Activated CD4-positive, alpha-beta memory T cell treated with anti-CD3 and anti-CD28 coated beads, Interleukin-2, amount 10 ng/mL, durations not matched to agents 7 days and 5 days (primary cell): ENCODE measurements around the gene MITF. TPM values are rescaled to one million over a fixed set of nuclear protein-coding genes. Genes with fewer than 3 reads are reported as not detected.

Experiments used
- CTCF ChIA-PET: fragments of 350-600 bp; sonication (Branson Sonifier 250); formaldehyde crosslinking; loops from one replicate; lab custom pipeline; 2021; ENCODE audit warnings: antibody characterized with exemption, inconsistent platforms; lab: Charles Lee
- POLR2A ChIA-PET: fragments of 350-600 bp; sonication (Branson Sonifier 250); formaldehyde crosslinking; loops from one replicate; lab custom pipeline; 2021; ENCODE audit warnings: antibody characterized with exemption; lab: Charles Lee
- DNase-seq: peaks from one replicate; pipeline ENCODE4 v3.0.0-alpha.2; 2020
- H3K27ac Mint-ChIP-seq: one replicate; pipeline ENCODE4 v1.8.0; 2021; ENCODE audit warnings: mild to moderate bottlenecking, mixed read lengths
- H3K27me3 Mint-ChIP-seq: one replicate; pipeline ENCODE4 v1.8.0; 2021; ENCODE audit warnings: mixed read lengths
- H3K36me3 Mint-ChIP-seq: one replicate; pipeline ENCODE4 v1.8.0; 2021; ENCODE audit warnings: low read depth, mixed read lengths
- H3K4me1 Mint-ChIP-seq: one replicate; pipeline ENCODE4 v1.8.0; 2021; ENCODE audit warnings: mixed read lengths
- H3K4me3 Mint-ChIP-seq: one replicate; pipeline ENCODE4 v1.8.0; 2021; ENCODE audit warnings: mild to moderate bottlenecking, mixed read lengths
- H3K9me3 Mint-ChIP-seq: one replicate; pipeline ENCODE4 v1.8.0; 2021; ENCODE audit warnings: mixed read lengths
- total RNA-seq, 2 experiments: library from RNA; stranded (reverse); gene quantifications; one replicate each; pipeline ENCODE4 v1.2.3, GENCODE V29; 2021

Gene MITF
- total RNA-seq, 2 experiments from 2014 or later = not detected

GRCh38 chr3:69715204-69715603 lies 24.1 kb upstream of the MITF start:
- CTCF ChIA-PET = no interaction called here
- no peak overlapping the region for H3K4me3 Mint-ChIP-seq

GRCh38 chr3:69716119-69716518 lies 23.1 kb upstream of the MITF start:
- no peaks in the 10 kb centered on the region for H3K9me3 Mint-ChIP-seq
- no peak for DNase-seq
- H3K27ac Mint-ChIP-seq = no peak overlapping the region
- ChIA-PET POLR2A (no interaction called here), CTCF (no interaction called here)
- no peaks in the 10 kb centered on the region for H3K4me1 Mint-ChIP-seq
- no peaks in the 10 kb centered on the region for H3K36me3 Mint-ChIP-seq
- no peak overlapping the region for H3K4me3 Mint-ChIP-seq
- no peaks in the 10 kb centered on the region for H3K27me3 Mint-ChIP-seq

More at GRCh38 chr3:69715204-69715603, 24.1 kb upstream of the MITF start:
- no peaks in the 10 kb centered on the region for H3K36me3 Mint-ChIP-seq
- POLR2A ChIA-PET = no interaction called here
- no peaks in the 10 kb centered on the region for H3K4me1 Mint-ChIP-seq
- no peaks in the 10 kb centered on the region for H3K9me3 Mint-ChIP-seq
- H3K27ac Mint-ChIP-seq = no peak overlapping the region
- DNase-seq = no peak
- H3K27me3 Mint-ChIP-seq = no peaks in the 10 kb centered on the region

GRCh38 chr3:69718866-69719586 lies 20.2 kb upstream of the MITF start:
- Mint-ChIP-seq H3K36me3 (no peaks in the 10 kb centered on the region), H3K4me3 (no peak overlapping the region), H3K27me3 (no peaks in the 10 kb centered on the region), H3K27ac (no peak overlapping the region), H3K9me3 (no peaks in the 10 kb centered on the region), H3K4me1 (no peaks in the 10 kb centered on the region)
- POLR2A ChIA-PET = no interaction called here
- CTCF ChIA-PET = no interaction called here
- no peak for DNase-seq

GRCh38 chr3:69719587-69720122 lies 19.6 kb upstream of the MITF start:
- no peak for DNase-seq
- no peak overlapping the region for H3K27ac Mint-ChIP-seq

GRCh38 chr3:69720824-69721223 lies 18.4 kb upstream of the MITF start:
- no peaks in the 10 kb centered on the region for H3K27me3 Mint-ChIP-seq
- no peak for DNase-seq
- H3K27ac Mint-ChIP-seq = no peak overlapping the region
- ChIA-PET CTCF (no interaction called here), POLR2A (no interaction called here)
- no peaks in the 10 kb centered on the region for H3K4me1 Mint-ChIP-seq
- no peaks in the 10 kb centered on the region for H3K36me3 Mint-ChIP-seq
- no peak overlapping the region for H3K4me3 Mint-ChIP-seq
- H3K9me3 Mint-ChIP-seq = no peaks in the 10 kb centered on the region

More at GRCh38 chr3:69719587-69720122, 19.6 kb upstream of the MITF start:
- Mint-ChIP-seq H3K9me3 (no peaks in the 10 kb centered on the region), H3K27me3 (no peaks in the 10 kb centered on the region), H3K4me3 (no peak overlapping the region), H3K36me3 (no peaks in the 10 kb centered on the region), H3K4me1 (no peaks in the 10 kb centered on the region)
- CTCF ChIA-PET = no interaction called here
- POLR2A ChIA-PET = no interaction called here

- ChIA-PET POLR2A (no interaction called here), CTCF (no interaction called here)
- DNase-seq = no peak
- no peak overlapping the region for H3K4me3 Mint-ChIP-seq
- H3K4me1 Mint-ChIP-seq = no peaks in the 10 kb centered on the region
- H3K27ac Mint-ChIP-seq = no peak overlapping the region
- H3K36me3 Mint-ChIP-seq = no peaks in the 10 kb centered on the region
- no peaks in the 10 kb centered on the region for H3K27me3 Mint-ChIP-seq
- no peaks in the 10 kb centered on the region for H3K9me3 Mint-ChIP-seq
Measured at GRCh38 chr3:69723389-69723788, 15.9 kb upstream of the MITF start.

GRCh38 chr3:69724722-69725435 lies 14.4 kb upstream of the MITF start:
- Mint-ChIP-seq H3K4me1 (no peaks in the 10 kb centered on the region), H3K36me3 (no peaks in the 10 kb centered on the region), H3K27me3 (no peaks in the 10 kb centered on the region), H3K9me3 (no peaks in the 10 kb centered on the region), H3K4me3 (no peak overlapping the region), H3K27ac (no peak overlapping the region)
- ChIA-PET POLR2A (no interaction called here), CTCF (no interaction called here)
- no peak for DNase-seq

GRCh38 chr3:69725994-69726571 lies 13.2 kb upstream of the MITF start:
- Mint-ChIP-seq H3K27me3 (no peaks in the 10 kb centered on the region), H3K9me3 (no peaks in the 10 kb centered on the region), H3K27ac (no peak overlapping the region), H3K4me1 (no peaks in the 10 kb centered on the region), H3K36me3 (no peaks in the 10 kb centered on the region), H3K4me3 (no peak overlapping the region)
- CTCF ChIA-PET = no interaction called here
- no peak for DNase-seq
- POLR2A ChIA-PET = no interaction called here

GRCh38 chr3:69729147-69729919 lies 9.9 kb upstream of the MITF start:
- no peaks in the 10 kb centered on the region for H3K9me3 Mint-ChIP-seq
- H3K27ac Mint-ChIP-seq = no peak overlapping the region
- ChIA-PET POLR2A (no interaction called here), CTCF (no interaction called here)
- H3K36me3 Mint-ChIP-seq = no peaks in the 10 kb centered on the region
- H3K4me3 Mint-ChIP-seq = no peak overlapping the region
- H3K27me3 Mint-ChIP-seq = no peaks in the 10 kb centered on the region
- DNase-seq = no peak
- H3K4me1 Mint-ChIP-seq = no peaks in the 10 kb centered on the region

- Mint-ChIP-seq H3K27ac (no peak overlapping the region), H3K4me1 (no peaks in the 10 kb centered on the region), H3K36me3 (no peaks in the 10 kb centered on the region), H3K27me3 (peaks cover 2% of the 10 kb centered on the region), H3K4me3 (no peak overlapping the region), H3K9me3 (no peaks in the 10 kb centered on the region)
- ChIA-PET CTCF (no interaction called here), POLR2A (no interaction called here)
- DNase-seq = no peak
Measured at GRCh38 chr3:69731080-69731479, 8.2 kb upstream of the MITF start.

GRCh38 chr3:69735893-69736292 lies 3.4 kb upstream of the MITF start:
- Mint-ChIP-seq H3K4me3 (no peak overlapping the region), H3K9me3 (no peaks in the 10 kb centered on the region), H3K36me3 (no peaks in the 10 kb centered on the region), H3K27me3 (peaks cover 40% of the 10 kb centered on the region), H3K27ac (no peak overlapping the region), H3K4me1 (peaks cover 3% of the 10 kb centered on the region)
- ChIA-PET POLR2A (no interaction called here), CTCF (no interaction called here)
- no peak for DNase-seq

- POLR2A ChIA-PET = no interaction called here
- Mint-ChIP-seq H3K27ac (no peak overlapping the region), H3K36me3 (no peaks in the 10 kb centered on the region), H3K4me1 (peaks cover 3% of the 10 kb centered on the region), H3K9me3 (no peaks in the 10 kb centered on the region), H3K27me3 (peaks cover 53% of the 10 kb centered on the region), H3K4me3 (no peak overlapping the region)
- DNase-seq = no peak
- CTCF ChIA-PET = no interaction called here
Measured at GRCh38 chr3:69737392-69737791, 1.9 kb upstream of the MITF start.

- Mint-ChIP-seq H3K9me3 (no peaks in the 10 kb centered on the region), H3K36me3 (no peaks in the 10 kb centered on the region), H3K4me3 (no peak overlapping the region), H3K4me1 (peaks cover 3% of the 10 kb centered on the region), H3K27me3 (peaks cover 55% of the 10 kb centered on the region), H3K27ac (no peak overlapping the region)
- DNase-seq = no peak
- CTCF ChIA-PET = interaction anchor here (0.5 kb wide), 1 partner anchor 212 kb away, joined by 3 read pairs; no protein-coding TSS in a partner anchor
- POLR2A ChIA-PET = no interaction called here
Measured at GRCh38 chr3:69738315-69738714, 949 bp upstream of the MITF start.
